H1 (cell line): ENCODE data around the gene ENKUR. TPM values are rescaled to one million over a fixed set of nuclear protein-coding genes. Genes with fewer than 3 reads are reported as not detected.

ENCODE experiments used
- CTCF ChIA-PET: fragments of 300-600 bp; sonication (Branson Sonifier 250); formaldehyde crosslinking; loops from one replicate; lab custom pipeline; 2021; ENCODE audit not compliant: partially characterized antibody; lab: Charles Lee
- POLR2A ChIA-PET: fragments of 300-600 bp; sonication (Branson Sonifier 250); formaldehyde crosslinking; loops from one replicate; lab custom pipeline; 2021; ENCODE audit warnings: inconsistent platforms; ENCODE audit not compliant: partially characterized antibody; lab: Charles Lee
- DNase-seq, 2 experiments: peaks; one replicate each; pipeline versions ENCODE4 v3.0.0 to v3.0.0-alpha.2; 2010 to 2022; ENCODE audit warnings: low spot score in 2 of 2, low read depth in 1 of 2, mixed read lengths in 1 of 2
- FAIRE-seq: peaks from 2 replicates; lab custom pipeline; 2011; peaks lifted over from hg19 to GRCh38; lab: Jason Lieb, UNC
- H2AFZ ChIP-seq: 2 replicates; pipeline ENCODE4 v1.8.1; 2012; ENCODE audit warnings: low read length, inconsistent platforms
- H2AK5ac ChIP-seq: 2 replicates; pipeline ENCODE4 v1.6.1; 2013; ENCODE audit warnings: low read depth, low read length
- H2BK120ac ChIP-seq: replicated peaks from 2 replicates; pipeline ENCODE3; 2013; ENCODE audit warnings: low read depth, low read length, inconsistent platforms
- H2BK12ac ChIP-seq: 2 replicates; pipeline ENCODE4 v1.6.1; 2013; ENCODE audit warnings: low read depth, low read length
- H2BK15ac ChIP-seq: 2 replicates; pipeline ENCODE4 v1.6.1; 2013; ENCODE audit warnings: low read length
- H2BK20ac ChIP-seq: 2 replicates; pipeline ENCODE4 v1.6.1; 2013; ENCODE audit warnings: low read length
- H2BK5ac ChIP-seq: 2 replicates; pipeline ENCODE4 v1.6.1; 2013; ENCODE audit warnings: low read depth, low read length
- H3K14ac ChIP-seq: 2 replicates; pipeline ENCODE4 v1.6.1; 2013; ENCODE audit warnings: inconsistent platforms; ENCODE audit not compliant: insufficient read length
- H3K18ac ChIP-seq: 2 replicates; pipeline ENCODE4 v1.6.1; 2013; ENCODE audit warnings: low read length; ENCODE audit errors: extremely low read depth
- H3K23ac ChIP-seq: 2 replicates; pipeline ENCODE4 v1.6.1; 2013; ENCODE audit warnings: inconsistent platforms; ENCODE audit not compliant: insufficient read length
- H3K23me2 ChIP-seq: 2 replicates; pipeline ENCODE4 v1.6.1; 2013; ENCODE audit warnings: low read depth, low read length
- H3K27ac ChIP-seq: 2 replicates; pipeline ENCODE4 v1.6.1; 2011; ENCODE audit warnings: low read depth, low read length, inconsistent platforms
- H3K27me3 ChIP-seq, 4 experiments: replicated peaks in 1 of 4; 1 replicate in 1 of 4; 2 replicates in 3 of 4; pipeline versions ENCODE4 v1.6.1 to v1.8.1; 2011 to 2013; ENCODE audit warnings: low read length in 3 of 4, mild to moderate bottlenecking in 3 of 4, inconsistent platforms in 2 of 4, mixed read lengths in 2 of 4, moderate library complexity in 1 of 4; ENCODE audit not compliant: control insufficient read depth in 3 of 4, insufficient read depth in 3 of 4; ENCODE audit errors: extremely low read depth in 1 of 4
- H3K36me3 ChIP-seq, 4 experiments: 2 replicates each; pipeline versions ENCODE4 v1.6.1 to v1.8.1; 2011 to 2013; ENCODE audit warnings: mild to moderate bottlenecking in 4 of 4, low read length in 3 of 4, moderate library complexity in 2 of 4, control low read depth in 1 of 4, inconsistent platforms in 1 of 4; ENCODE audit not compliant: insufficient read depth in 4 of 4, control insufficient read depth in 2 of 4
- H3K4ac ChIP-seq: replicated peaks from 2 replicates; pipeline ENCODE3; 2013; ENCODE audit warnings: low read length, low read depth, mixed read lengths, inconsistent platforms; ENCODE audit not compliant: insufficient read length
- H3K4me1 ChIP-seq, 4 experiments: replicated peaks in 1 of 4; 1 replicate in 1 of 4; 2 replicates in 3 of 4; pipeline versions ENCODE4 v1.6.1 to v1.8.1; 2011 to 2013; ENCODE audit warnings: low read length in 3 of 4, inconsistent platforms in 2 of 4, mixed read lengths in 1 of 4; ENCODE audit not compliant: insufficient read depth in 4 of 4, control insufficient read depth in 3 of 4
- H3K4me2 ChIP-seq, 2 experiments: 2 replicates each; pipeline versions ENCODE4 v1.6.1 to v1.8.1; 2011 to 2013; ENCODE audit warnings: low read depth in 2 of 2, low read length in 2 of 2, control low read depth in 1 of 2, inconsistent platforms in 1 of 2, mild to moderate bottlenecking in 1 of 2; ENCODE audit not compliant: insufficient read depth in 1 of 2
- H3K4me3 ChIP-seq, 4 experiments: fragments of 200-600, 300-600 bp in 1 of 4; sonication (generic), shearing (Covaris generic), sonication (Bioruptor Twin) in 1 of 4; 2 replicates each; pipeline versions ENCODE4 v1.5.1 to v1.8.1; 2011 to 2016; ENCODE audit warnings: low read length in 4 of 4, low read depth in 3 of 4, control low read depth in 2 of 4, inconsistent platforms in 2 of 4, mild to moderate bottlenecking in 2 of 4, mixed read lengths in 1 of 4, moderate library complexity in 1 of 4; ENCODE audit not compliant: insufficient read depth in 2 of 4; ENCODE audit errors: extremely low read depth in 1 of 4
- H3K56ac ChIP-seq: replicated peaks from 2 replicates; pipeline ENCODE3; 2013; ENCODE audit warnings: low read depth, mild to moderate bottlenecking, mixed read lengths, low read length, inconsistent platforms; ENCODE audit not compliant: insufficient read length
- H3K79me1 ChIP-seq: 2 replicates; pipeline ENCODE4 v1.6.1; 2013; ENCODE audit warnings: low read depth, low read length, control low read depth
- H3K79me2 ChIP-seq, 2 experiments: 2 replicates each; pipeline versions ENCODE4 v1.6.1 to v1.8.1; 2012 to 2013; ENCODE audit warnings: low read length in 2 of 2, mild to moderate bottlenecking in 2 of 2, inconsistent platforms in 1 of 2; ENCODE audit not compliant: insufficient read depth in 2 of 2, control insufficient read depth in 1 of 2
- H3K9ac ChIP-seq, 4 experiments: replicated peaks in 1 of 4; 1 replicate in 1 of 4; 2 replicates in 3 of 4; pipeline versions ENCODE4 v1.6.1 to v1.8.1; 2011 to 2013; ENCODE audit warnings: low read depth in 3 of 4, low read length in 3 of 4, control low read depth in 2 of 4, mild to moderate bottlenecking in 2 of 4, moderate library complexity in 2 of 4, inconsistent platforms in 1 of 4; ENCODE audit errors: extremely low read depth in 1 of 4
- H3K9me3 ChIP-seq, 2 experiments: 2 replicates each; pipeline versions ENCODE4 v1.6.1 to v1.8.1; 2012 to 2013; ENCODE audit warnings: mild to moderate bottlenecking in 2 of 2, moderate library complexity in 2 of 2, control low read depth in 1 of 2, inconsistent platforms in 1 of 2, low read depth in 1 of 2, low read length in 1 of 2, mixed read lengths in 1 of 2; ENCODE audit not compliant: insufficient read depth in 2 of 2
- H4K20me1 ChIP-seq, 2 experiments: replicated peaks in 1 of 2; 2 replicates each; pipeline versions ENCODE3 to v1.8.1; 2011 to 2013; ENCODE audit warnings: inconsistent platforms in 2 of 2, low read length in 2 of 2, mild to moderate bottlenecking in 1 of 2; ENCODE audit not compliant: insufficient read depth in 2 of 2, control insufficient read depth in 1 of 2
- H4K5ac ChIP-seq: 2 replicates; pipeline ENCODE4 v1.6.1; 2013; ENCODE audit warnings: low read length, low read depth, mixed read lengths, inconsistent platforms; ENCODE audit not compliant: insufficient read length
- H4K8ac ChIP-seq: 2 replicates; pipeline ENCODE4 v1.8.0; 2013; ENCODE audit warnings: mild to moderate bottlenecking, moderate library complexity, low read length, inconsistent platforms; ENCODE audit not compliant: insufficient read depth; ENCODE audit errors: extremely low read depth
- H4K91ac ChIP-seq: replicated peaks from 2 replicates; pipeline ENCODE3; 2013; ENCODE audit warnings: low read length, mixed read lengths, inconsistent platforms; ENCODE audit not compliant: insufficient read length
- CBX5 ChIP-seq: fragments of 300-800, 300-1000 bp; sonication (generic); IDR thresholded peaks from 2 replicates; pipeline ENCODE4 v1.7.1; 2016; ENCODE audit warnings: antibody characterized with exemption, low read length, low read depth
- CHD1 ChIP-seq: IDR thresholded peaks from 2 replicates; pipeline ENCODE4 v1.6.1; 2012; ENCODE audit warnings: low read depth, low read length, improper control_type of control experiment
- CHD2 ChIP-seq: IDR thresholded peaks from 2 replicates; pipeline ENCODE4 v1.6.1; 2012; ENCODE audit warnings: low read length, improper control_type of control experiment
- FOSL1 ChIP-seq: IDR thresholded peaks from 2 replicates; pipeline ENCODE4 v1.6.1; 2011; ENCODE audit warnings: mild to moderate bottlenecking, low read depth, low read length, moderate library complexity; ENCODE audit not compliant: insufficient read depth
- GABPA ChIP-seq: IDR thresholded peaks from 2 replicates; pipeline ENCODE4 v1.6.1; 2011; ENCODE audit warnings: mild to moderate bottlenecking, low read length, moderate library complexity, borderline replicate concordance; ENCODE audit not compliant: insufficient read depth
- POLR2A ChIP-seq, 2 experiments: IDR thresholded peaks; 1 replicate in 1 of 2; 2 replicates in 1 of 2; pipeline ENCODE4 v1.6.1; 2011; ENCODE audit warnings: low read depth in 2 of 2, low read length in 2 of 2, mild to moderate bottlenecking in 2 of 2; ENCODE audit errors: control extremely low read depth in 1 of 2
- RFX5 ChIP-seq: IDR thresholded peaks from 2 replicates; pipeline ENCODE4 v1.6.1; 2011; ENCODE audit warnings: low read depth, low read length, improper control_type of control experiment, borderline replicate concordance
- RNF2 ChIP-seq: fragments of 200-900, 300-1000 bp; sonication (generic); IDR thresholded peaks from 2 replicates; pipeline ENCODE4 v1.7.1; 2016; ENCODE audit warnings: borderline replicate concordance, low read depth, mild to moderate bottlenecking, antibody characterized with exemption, low read length; ENCODE audit not compliant: poor library complexity, severe bottlenecking; ENCODE audit errors: missing control alignments
- SAP30 ChIP-seq: fragments of 300-600 bp; sonication (generic); IDR thresholded peaks from 2 replicates; pipeline ENCODE4 v1.7.1; 2012; ENCODE audit warnings: low read length, moderate library complexity, mild to moderate bottlenecking, inconsistent platforms; ENCODE audit not compliant: insufficient read depth, insufficient replicate concordance
- SIX5 ChIP-seq: IDR thresholded peaks from 2 replicates; pipeline ENCODE4 v1.6.1; 2011; ENCODE audit warnings: mild to moderate bottlenecking, low read depth, low read length
- TAF1 ChIP-seq: IDR thresholded peaks from 2 replicates; pipeline ENCODE4 v1.6.1; 2011; ENCODE audit warnings: mild to moderate bottlenecking, low read depth, low read length
- ZNF274 ChIP-seq: IDR thresholded peaks from 2 replicates; pipeline ENCODE4 v1.7.0; 2012; ENCODE audit warnings: low read length, borderline replicate concordance; ENCODE audit errors: extremely low read depth
- whole genome bisulfite sequencing, 2 experiments: shearing (Covaris generic) in 1 of 2; methylation state at CpG; one replicate each; pipeline versions ENCODE4 v1.1.6 to v1.1.7; 2013 to 2015; ENCODE audit warnings: low lambda C conversion rate in 2 of 2, mixed read lengths in 2 of 2, inconsistent platforms in 1 of 2, low coverage in 1 of 2, missing lambda C conversion rate in 1 of 2; ENCODE audit not compliant: insufficient replicate concordance in 2 of 2, insufficient coverage in 1 of 2, insufficient read length in 1 of 2; ENCODE audit errors: extremely low coverage in 1 of 2, missing lambda C conversion rate in 1 of 2; 5-methylcytosine and 5-hydroxymethylcytosine counted together
- polyA plus RNA-seq, 7 experiments: library from polyadenylated mRNA; depleted of rRNA in 3 of 7; stranded (reverse) in 5 of 7; unstranded in 2 of 7; fragments of >200 nt in 5 of 7; fragments of 200-250 nt in 2 of 7; gene quantifications; 1 replicate in 5 of 7; 2 replicates in 1 of 7; 4 replicates in 1 of 7; pipeline versions ENCODE4 v1.2.1 to v1.2.3, GENCODE V29; 2011 to 2013; ENCODE audit warnings: missing spikeins in 2 of 7, mixed read lengths in 2 of 7
- total RNA-seq: library from RNA; stranded (reverse); fragmentation: NEBNext Ultra II Directional; extraction: Animal tissue kit (Norgen Biotek cat#: 25700); gene quantifications from 2 replicates; pipeline ENCODE4 v1.2.1, GENCODE V29; 2021
- TF ChIP-seq, protein P1 (sequence below): IDR thresholded peaks from 2 replicates; pipeline ENCODE4 v1.6.1; 2012; ENCODE audit warnings: inconsistent platforms

ENKUR gene
- total and polyA plus RNA-seq, 2 of the 8 experiments (the other 6 are each of a cell fraction or from before 2014, with no cell fraction given) = not detected

GRCh38 chr10:25059990-25060389, 44.0 kb upstream of the ENKUR start:
- H3K27me3 ChIP-seq = no peaks in the 10 kb centered on the region
- no peak overlapping the region for H3K4me2 ChIP-seq
- no peaks in the 10 kb centered on the region for H3K79me1 ChIP-seq
- H3K23ac ChIP-seq = no peak overlapping the region
- H4K5ac ChIP-seq = no peak overlapping the region
- H3K23me2 ChIP-seq = no peaks in the 10 kb centered on the region; the same call in 1 of the 2 replicates
- H4K91ac ChIP-seq = no peak overlapping the region
- no peak overlapping the region for H3K9ac ChIP-seq
- H3K36me3 ChIP-seq = no peaks in the 10 kb centered on the region
- H2BK12ac ChIP-seq = no peak overlapping the region
- no peak overlapping the region for H3K27ac ChIP-seq
- 0 out of 2 replicates have a peak overlapping the region, but pooled peaks have one; percentile 62 for H4K8ac ChIP-seq
- CTCF ChIA-PET = interaction anchor here (0.7 kb wide), 1 partner anchor 9 kb away, joined by 3 read pairs; no protein-coding TSS in a partner anchor
- DNase-seq (no peak), FAIRE-seq (no peak)
- H3K4ac ChIP-seq = no peak overlapping the region
- H3K9me3 ChIP-seq = no peaks in the 10 kb centered on the region
- 86% methylated on average over 7 of the region's 7 CpGs; no CpG with 5 or more reads in 1 of the 2 experiments for WGBS, 2 experiments
- H3K18ac ChIP-seq = no peak overlapping the region
- H3K4me3 ChIP-seq = no peak overlapping the region
- no peaks in the 10 kb centered on the region for H3K79me2 ChIP-seq
- no peak overlapping the region for H2BK15ac ChIP-seq
- H2BK120ac ChIP-seq = no peak overlapping the region
- no peak overlapping the region for H2BK20ac ChIP-seq
- H3K4me1 ChIP-seq = no peaks in the 10 kb centered on the region
- no peak overlapping the region for H2BK5ac ChIP-seq
- H3K56ac ChIP-seq = no peak overlapping the region
- POLR2A ChIA-PET = no interaction called here
- H2AFZ ChIP-seq = no peak overlapping the region
- H3K14ac ChIP-seq = no peak overlapping the region
- no peaks in the 10 kb centered on the region for H4K20me1 ChIP-seq
- H2AK5ac ChIP-seq = no peak overlapping the region
- TF ChIP-seq SIX5 (no peak), RFX5 (no peak), TAF1 (no peak), POLR2A (IDR thresholded peaks at IDR 0.05; ENCODE audit: control extremely low read depth in 1 of 2, low read depth in 2 of 2, low read length in 2 of 2) (no peak), ZNF274 (no peak), FOSL1 (no peak), RNF2 (no peak), CBX5 (no peak), CHD1 (no peak), GABPA (no peak), CHD2 (no peak), SAP30 (no peak)
- TF ChIP-seq, protein P1, sequence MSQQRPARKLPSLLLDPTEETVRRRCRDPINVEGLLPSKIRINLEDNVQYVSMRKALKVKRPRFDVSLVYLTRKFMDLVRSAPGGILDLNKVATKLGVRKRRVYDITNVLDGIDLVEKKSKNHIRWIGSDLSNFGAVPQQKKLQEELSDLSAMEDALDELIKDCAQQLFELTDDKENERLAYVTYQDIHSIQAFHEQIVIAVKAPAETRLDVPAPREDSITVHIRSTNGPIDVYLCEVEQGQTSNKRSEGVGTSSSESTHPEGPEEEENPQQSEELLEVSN = no peak
